ENCODE data around the gene LYZL6.

Gene LYZL6

DNA sequence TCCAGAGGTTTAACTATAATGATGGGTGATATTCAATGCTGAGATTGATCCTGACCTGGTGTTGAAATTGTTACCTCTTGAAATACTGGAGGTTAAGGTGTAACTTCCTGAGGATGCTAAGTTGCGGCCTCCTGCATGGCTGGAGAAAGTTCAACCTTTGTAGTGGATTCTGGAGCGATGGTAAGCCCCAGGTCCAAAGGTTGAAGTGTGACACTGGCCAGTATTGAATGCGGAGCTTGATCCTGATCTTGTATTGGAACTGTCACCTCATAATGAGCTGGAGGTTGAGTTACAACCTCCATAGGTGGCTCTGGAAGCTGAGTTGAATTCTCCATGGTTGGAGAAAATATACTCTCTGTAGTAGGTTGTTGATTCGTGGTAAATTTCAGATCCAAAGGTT lies 29.9 kb downstream of the LYZL6 start:
- TF ChIP-seq, protein P1, sequence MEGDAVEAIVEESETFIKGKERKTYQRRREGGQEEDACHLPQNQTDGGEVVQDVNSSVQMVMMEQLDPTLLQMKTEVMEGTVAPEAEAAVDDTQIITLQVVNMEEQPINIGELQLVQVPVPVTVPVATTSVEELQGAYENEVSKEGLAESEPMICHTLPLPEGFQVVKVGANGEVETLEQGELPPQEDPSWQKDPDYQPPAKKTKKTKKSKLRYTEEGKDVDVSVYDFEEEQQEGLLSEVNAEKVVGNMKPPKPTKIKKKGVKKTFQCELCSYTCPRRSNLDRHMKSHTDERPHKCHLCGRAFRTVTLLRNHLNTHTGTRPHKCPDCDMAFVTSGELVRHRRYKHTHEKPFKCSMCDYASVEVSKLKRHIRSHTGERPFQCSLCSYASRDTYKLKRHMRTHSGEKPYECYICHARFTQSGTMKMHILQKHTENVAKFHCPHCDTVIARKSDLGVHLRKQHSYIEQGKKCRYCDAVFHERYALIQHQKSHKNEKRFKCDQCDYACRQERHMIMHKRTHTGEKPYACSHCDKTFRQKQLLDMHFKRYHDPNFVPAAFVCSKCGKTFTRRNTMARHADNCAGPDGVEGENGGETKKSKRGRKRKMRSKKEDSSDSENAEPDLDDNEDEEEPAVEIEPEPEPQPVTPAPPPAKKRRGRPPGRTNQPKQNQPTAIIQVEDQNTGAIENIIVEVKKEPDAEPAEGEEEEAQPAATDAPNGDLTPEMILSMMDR (IDR thresholded peaks at IDR 0.05; ENCODE audit: insufficient read depth, low read depth, low read length, missing control alignments), result no peak

DNA sequence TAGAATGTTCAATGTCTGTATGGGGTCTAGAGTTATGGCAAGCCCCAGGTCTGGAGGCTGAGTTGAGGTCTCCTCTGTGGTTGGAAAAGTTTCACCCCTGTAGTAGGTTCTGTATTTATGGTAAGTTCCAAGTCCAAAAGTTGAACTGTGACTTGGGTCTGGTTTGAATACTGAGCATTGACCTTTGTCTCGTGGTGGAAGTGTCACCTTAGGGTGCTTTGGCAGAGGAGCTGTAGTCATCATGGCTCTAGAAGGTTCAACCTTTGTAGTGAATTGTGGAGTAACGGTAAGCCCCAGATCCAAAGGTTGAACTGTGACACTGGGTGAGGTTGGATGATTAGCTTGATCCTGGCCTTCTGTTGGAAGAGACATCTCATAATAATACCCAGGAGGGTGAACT lies 30.6 kb downstream of the LYZL6 start:
- DNase-seq (ENCODE audit: low read depth), result no peak
- H3K4me3 ChIP-seq (ENCODE audit: low read depth, low read length), result no peak overlapping the region
- TF ChIP-seq, protein P1 (IDR thresholded peaks at IDR 0.05; ENCODE audit: insufficient read depth, low read depth, low read length, missing control alignments), result no peak

More for the DNA sequence above, 29.9 kb downstream of the LYZL6 start:
- no peak overlapping the region for H3K4me3 ChIP-seq (ENCODE audit: low read depth, low read length)
- DNase-seq (ENCODE audit: low read depth), result no peak

DNA sequence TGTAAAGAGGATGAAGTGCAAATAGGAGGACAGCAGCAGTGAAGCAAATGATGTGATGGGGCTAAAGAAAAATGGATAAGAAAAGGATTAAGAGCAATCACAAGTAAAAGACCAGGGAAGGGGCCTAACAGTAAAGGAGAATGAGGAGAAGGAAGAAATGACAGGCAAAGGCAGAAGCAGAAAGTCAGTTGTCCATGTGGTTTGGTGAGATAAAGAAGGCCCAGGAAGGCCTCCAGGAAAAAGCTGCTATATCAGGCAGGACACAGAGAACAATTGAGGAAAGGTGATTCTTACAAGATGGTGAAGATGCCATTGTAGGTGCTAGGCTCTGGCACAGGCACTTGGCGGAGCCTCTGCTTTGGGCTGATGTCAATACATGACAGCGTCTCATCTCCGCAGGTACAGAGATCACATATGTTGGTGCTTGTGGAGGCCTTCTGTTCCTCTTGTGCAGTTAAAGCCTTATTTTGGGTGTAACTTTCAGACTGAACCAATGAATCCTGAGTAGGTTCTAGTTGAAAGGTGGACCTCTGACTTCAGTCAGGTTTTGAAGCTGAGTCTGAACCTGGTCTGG lies 31.1 kb downstream of the LYZL6 start:
- TF ChIP-seq, protein P1 (IDR thresholded peaks at IDR 0.05; ENCODE audit: insufficient read depth, low read depth, low read length, missing control alignments), result no peak
- DNase-seq (ENCODE audit: low read depth), result no peak
- H3K4me3 ChIP-seq (ENCODE audit: low read depth, low read length), result no peak overlapping the region

DNA sequence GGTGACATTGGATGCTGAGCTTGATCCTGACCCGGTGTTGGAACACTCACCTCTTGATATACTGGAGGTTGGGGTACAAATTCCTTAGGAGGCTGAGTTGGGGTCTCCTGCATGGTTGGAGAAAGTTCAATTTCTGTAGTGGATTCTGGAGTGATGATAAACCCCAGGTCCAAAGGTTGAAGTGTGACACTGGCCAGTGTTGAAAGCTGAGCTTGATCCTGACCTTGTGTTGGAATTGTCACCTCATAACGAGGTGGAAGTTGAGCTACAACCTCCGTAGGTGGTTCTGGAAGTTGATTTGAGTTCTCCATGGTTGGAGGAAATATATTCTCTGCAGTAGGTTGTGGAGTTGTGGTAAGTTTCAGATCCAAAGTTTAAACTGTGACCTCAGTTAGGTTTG lies 34.1 kb downstream of the LYZL6 start:
- DNase-seq (ENCODE audit: low read depth), result no peak
- TF ChIP-seq, protein P1 (IDR thresholded peaks at IDR 0.05; ENCODE audit: insufficient read depth, low read depth, low read length, missing control alignments), result no peak
- no peak overlapping the region for H3K4me3 ChIP-seq (ENCODE audit: low read depth, low read length)

DNA sequence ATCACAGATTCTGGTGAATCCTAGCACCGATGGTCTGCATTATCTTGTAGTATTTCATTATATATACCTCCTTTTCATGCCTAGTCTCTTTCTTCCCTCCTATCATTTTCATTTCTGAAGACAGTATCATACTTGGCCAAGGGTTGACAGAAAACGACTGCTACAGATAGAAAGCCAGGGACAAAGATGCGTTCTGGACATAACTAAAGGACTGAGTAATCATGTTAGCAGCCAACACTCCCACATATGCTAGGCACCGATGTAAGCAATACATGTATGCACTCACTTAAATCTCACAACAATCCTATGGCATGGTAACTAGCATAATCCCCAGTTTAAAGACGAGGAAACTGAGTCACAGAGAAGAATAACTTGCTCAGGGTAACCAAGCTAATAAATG lies 35.8 kb downstream of the LYZL6 start:
- DNase-seq (ENCODE audit: low read depth), result no peak
- H3K4me3 ChIP-seq (ENCODE audit: low read depth, low read length), result no peak overlapping the region
- TF ChIP-seq, protein P1 (IDR thresholded peaks at IDR 0.05; ENCODE audit: insufficient read depth, low read depth, low read length, missing control alignments), result no peak

DNA sequence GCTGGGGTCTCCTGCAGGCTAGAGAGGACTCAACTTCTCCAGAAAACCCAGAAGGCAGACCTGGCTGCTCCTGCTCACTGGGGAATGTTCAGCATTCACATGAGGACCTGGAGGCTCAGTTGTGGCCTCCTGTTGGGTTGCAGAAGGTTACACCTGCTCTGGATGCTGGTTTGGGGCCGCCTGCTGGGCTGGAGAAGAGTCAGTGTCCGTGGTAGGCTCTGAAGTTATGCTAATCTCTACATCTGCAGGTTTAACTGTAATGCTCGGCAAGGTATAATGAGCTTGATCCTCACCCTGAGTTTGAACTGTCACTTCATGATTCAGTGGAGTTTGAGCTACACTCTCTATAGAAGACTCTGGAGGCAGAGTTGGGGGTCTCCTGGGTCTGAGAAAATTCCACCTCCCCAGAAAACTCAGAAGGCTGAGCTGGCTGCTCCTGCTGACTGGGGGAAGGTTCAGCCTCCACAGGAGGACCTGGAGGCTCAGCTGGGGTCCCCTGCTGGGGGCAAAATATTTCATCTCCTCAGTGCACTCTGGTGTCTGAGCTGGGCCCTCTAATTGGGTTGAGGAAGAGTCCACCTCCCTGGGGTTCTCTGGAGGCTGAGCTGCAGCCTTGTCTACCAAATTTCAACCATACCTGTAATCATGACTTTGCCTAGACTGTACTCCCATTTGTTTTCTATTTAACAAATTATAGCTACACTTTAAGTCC lies 36.4 kb downstream of the LYZL6 start:
- TF ChIP-seq, protein P1 (IDR thresholded peaks at IDR 0.05; ENCODE audit: insufficient read depth, low read depth, low read length, missing control alignments), result no peak

More for the DNA sequence above, 36.4 kb downstream of the LYZL6 start:
- DNase-seq (ENCODE audit: low read depth), result no peak
- no peak overlapping the region for H3K4me3 ChIP-seq (ENCODE audit: low read depth, low read length)

Measured in GM12865 (cell line).